ENCODE data around the gene MIF4GD.

The MIF4GD gene

DNA sequence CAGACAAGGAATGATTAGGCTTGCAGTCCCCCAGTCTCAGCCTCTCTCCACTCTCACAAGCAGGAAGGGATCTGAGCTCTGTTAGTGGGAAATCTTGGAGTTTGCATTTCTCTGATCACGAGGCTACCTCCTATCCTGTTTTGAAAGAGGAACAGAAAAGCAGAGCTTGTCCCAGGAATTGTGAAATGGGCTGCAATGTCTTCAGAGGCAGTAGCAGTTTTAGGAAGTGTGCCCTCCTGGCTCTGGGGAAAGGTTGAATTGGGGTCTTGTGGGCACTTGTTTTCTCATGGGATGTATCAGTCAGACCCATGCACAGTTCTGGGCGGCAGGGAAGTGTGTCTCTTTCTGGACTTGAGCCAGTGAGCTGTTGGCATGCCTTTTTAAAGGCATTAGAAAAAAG, 42.7 kb downstream of the MIF4GD start:
- Histone ChIP-seq H3K36me3 (peaks cover 92% of the 10 kb centered on the region), H3K4me3 (ENCODE audit: low read depth, low read length) (no peak overlapping the region), H3K9me3 (ENCODE audit: severe bottlenecking) (no peaks in the 10 kb centered on the region), H3K27ac (no peak overlapping the region), H3K27me3 (ENCODE audit: insufficient read depth, low read depth, severe bottlenecking) (no peaks in the 10 kb centered on the region)
- TF ChIP-seq CTCF (IDR thresholded peaks at IDR 0.05; ENCODE audit: low read depth, low read length), result no peak
- DNase-seq, result no peak

GRCh38 chr17:75227729-75228128, 43.3 kb downstream of the MIF4GD start:
- Histone ChIP-seq H3K36me3 (peaks cover 91% of the 10 kb centered on the region), H3K4me3 (ENCODE audit: low read depth, low read length) (no peak overlapping the region), H3K27ac (no peak overlapping the region), H3K27me3 (ENCODE audit: insufficient read depth, low read depth, severe bottlenecking) (no peaks in the 10 kb centered on the region), H3K9me3 (ENCODE audit: severe bottlenecking) (no peaks in the 10 kb centered on the region)
- no peak for DNase-seq
- no peak for TF ChIP-seq CTCF (IDR thresholded peaks at IDR 0.05; ENCODE audit: low read depth, low read length)

GRCh38 chr17:75225016-75225415, 46.0 kb downstream of the MIF4GD start:
- no peaks in the 10 kb centered on the region for H3K9me3 ChIP-seq (ENCODE audit: severe bottlenecking)
- no peaks in the 10 kb centered on the region for H3K27me3 ChIP-seq (ENCODE audit: insufficient read depth, low read depth, severe bottlenecking)
- no peak overlapping the region for H3K27ac ChIP-seq
- DNase-seq, result no peak
- no peak overlapping the region for H3K4me3 ChIP-seq (ENCODE audit: low read depth, low read length)
- peaks cover 94% of the 10 kb centered on the region for H3K36me3 ChIP-seq
- no peak for TF ChIP-seq CTCF (IDR thresholded peaks at IDR 0.05; ENCODE audit: low read depth, low read length)

DNA sequence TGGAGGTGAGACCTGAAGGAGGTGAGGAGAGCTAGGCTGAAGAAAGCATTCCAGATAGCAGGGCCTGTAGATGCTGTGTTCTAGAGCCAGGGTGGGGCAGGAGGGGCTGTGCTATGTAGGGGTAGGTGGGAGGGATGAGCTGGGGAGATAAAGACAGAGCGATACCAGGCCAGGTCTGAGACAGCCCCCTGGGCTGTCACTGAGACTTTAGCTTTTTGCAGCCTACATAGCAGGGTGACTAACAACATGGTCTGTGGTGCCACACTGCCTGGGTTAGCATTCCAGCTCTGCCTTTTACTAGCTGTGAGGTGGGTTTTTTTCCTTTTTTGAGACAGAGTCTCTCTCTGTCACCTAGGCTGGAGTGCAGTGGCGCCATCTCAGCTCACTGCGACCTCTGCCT, 51.2 kb downstream of the MIF4GD start:
- Histone ChIP-seq H3K27ac (no peak overlapping the region), H3K36me3 (peaks cover 99% of the 10 kb centered on the region)

GRCh38 chr17:75218131-75218530, 52.9 kb downstream of the MIF4GD start:
- no peaks in the 10 kb centered on the region for H3K9me3 ChIP-seq (ENCODE audit: severe bottlenecking)
- peaks cover 98% of the 10 kb centered on the region for H3K36me3 ChIP-seq
- H3K27ac ChIP-seq, result no peak overlapping the region
- no peaks in the 10 kb centered on the region for H3K27me3 ChIP-seq (ENCODE audit: insufficient read depth, low read depth, severe bottlenecking)
- no peak overlapping the region for H3K4me3 ChIP-seq (ENCODE audit: low read depth, low read length)
- no peak for TF ChIP-seq CTCF (IDR thresholded peaks at IDR 0.05; ENCODE audit: low read depth, low read length)
- DNase-seq, result no peak

More for the DNA sequence above, 51.2 kb downstream of the MIF4GD start:
- no peak overlapping the region for H3K4me3 ChIP-seq (ENCODE audit: low read depth, low read length)
- no peaks in the 10 kb centered on the region for H3K27me3 ChIP-seq (ENCODE audit: insufficient read depth, low read depth, severe bottlenecking)
- DNase-seq, result no peak
- H3K9me3 ChIP-seq (ENCODE audit: severe bottlenecking), result no peaks in the 10 kb centered on the region
- TF ChIP-seq CTCF (IDR thresholded peaks at IDR 0.05; ENCODE audit: low read depth, low read length), result no peak
